ENCODE results near the gene SUGP2.
"Not testable (repeated sequence)": the region's sequence is repeated elsewhere in the genome, so short reads cannot be mapped to it uniquely, and the experiment has no call there.

The SUGP2 gene

GRCh38 chr19:18989316-18989715 lies 44.0 kb downstream of the SUGP2 start:
- no peak for DNase-seq

GRCh38 chr19:18987456-18987855 lies 45.9 kb downstream of the SUGP2 start:
- DNase-seq = no peak

GRCh38 chr19:18985257-18985656 lies 48.1 kb downstream of the SUGP2 start:
- no peak for DNase-seq

GRCh38 chr19:18984251-18984650 lies 49.1 kb downstream of the SUGP2 start:
- no peak for DNase-seq

GRCh38 chr19:18982669-18983068 lies 50.6 kb downstream of the SUGP2 start:
- DNase-seq = no peak

GRCh38 chr19:18980432-18981020 lies 52.8 kb downstream of the SUGP2 start:
- DNase-seq = no peak

- no peak for DNase-seq
Measured at GRCh38 chr19:18978616-18979015, 54.7 kb downstream of the SUGP2 start.

GRCh38 chr19:18975869-18976268 lies 57.4 kb downstream of the SUGP2 start:
- no peak for DNase-seq

GRCh38 chr19:18975011-18975410 lies 58.3 kb downstream of the SUGP2 start:
- DNase-seq = no peak

- no peak for DNase-seq
Measured at GRCh38 chr19:18972851-18973250, 60.5 kb downstream of the SUGP2 start.

- no peak for DNase-seq
Measured at GRCh38 chr19:18972301-18972811, 61.0 kb downstream of the SUGP2 start.

GRCh38 chr19:18969931-18970659 lies 63.2 kb downstream of the SUGP2 start:
- no peak for DNase-seq

GRCh38 chr19:18967358-18968146 lies 65.8 kb downstream of the SUGP2 start:
- no peak for DNase-seq

- DNase-seq = no peak
Measured at GRCh38 chr19:18966307-18966706, 67.0 kb downstream of the SUGP2 start.

- no peak for DNase-seq
Measured at GRCh38 chr19:18964121-18964520, 69.2 kb downstream of the SUGP2 start.

GRCh38 chr19:18961767-18962620 lies 71.3 kb downstream of the SUGP2 start:
- peak; percentile 86 for DNase-seq

- no peak for DNase-seq
Measured at GRCh38 chr19:18960370-18960769, 72.9 kb downstream of the SUGP2 start.

GRCh38 chr19:18955042-18955441 lies 78.3 kb downstream of the SUGP2 start:
- DNase-seq = no peak

GRCh38 chr19:18954094-18954493 lies 79.2 kb downstream of the SUGP2 start:
- DNase-seq = no peak

- DNase-seq = not testable (repeated sequence)
Measured at GRCh38 chr19:18952364-18953003, 80.8 kb downstream of the SUGP2 start.

GRCh38 chr19:18951721-18952281 lies 81.5 kb downstream of the SUGP2 start:
- peak; percentile 87 for DNase-seq

GRCh38 chr19:18949858-18950257 lies 83.5 kb downstream of the SUGP2 start:
- no peak for DNase-seq
